ENCODE data around the gene APOA5.

- TF ChIP-seq POLR2AphosphoS5 (IDR thresholded peaks at IDR 0.05; ENCODE audit: low read depth, low read length) (no peak), FOXP2 (optimal IDR thresholded peaks at IDR 0.05; ENCODE audit: borderline replicate concordance, extremely low read depth, extremely low read length, insufficient read depth) (no peak), SIN3A (IDR thresholded peaks at IDR 0.05; ENCODE audit: borderline replicate concordance, insufficient read depth, low read length) (no peak), TAF1 (IDR thresholded peaks at IDR 0.05; ENCODE audit: borderline replicate concordance, insufficient read depth, low read length) (no peak)
These were observed 46.8 kb upstream of the APOA5 start for GRCh38 chr11:116838321-116839084.
